GM23338 (cell line): ENCODE data around the gene ROR1. TPM values are rescaled to one million over a fixed set of nuclear protein-coding genes. Genes with fewer than 3 reads are reported as not detected.

Source experiments
- ATAC-seq: fragments of 200-7000 bp; cut with Tn5 transposase; 3 replicates; pipeline ENCODE4 v1.9.1; 2020
- DNase-seq: peaks from one replicate; pipeline ENCODE4 v3.0.0-alpha.2; 2015; ENCODE audit warnings: low spot score
- H2AFZ ChIP-seq: fragments of 200-600 bp; sonication (generic); 2 replicates; pipeline ENCODE4 v1.8.0; 2016; ENCODE audit warnings: antibody characterized with exemption, mild to moderate bottlenecking, moderate library complexity
- H3F3A ChIP-seq: fragments of 200-600 bp; sonication (generic); replicated peaks from 2 replicates; pipeline ENCODE4 v1.8.0; 2017; ENCODE audit warnings: antibody characterized with exemption, mixed run types, low read depth
- H3K27ac ChIP-seq: fragments of 200-600 bp; sonication (generic); 2 replicates; pipeline ENCODE4 v1.6.1; 2016; ENCODE audit warnings: low read depth
- H3K27me3 ChIP-seq: fragments of 200-600 bp; sonication (generic); 2 replicates; pipeline ENCODE4 v1.8.0; 2016; ENCODE audit warnings: mild to moderate bottlenecking, mixed run types, moderate library complexity; ENCODE audit not compliant: insufficient read depth
- H3K36me3 ChIP-seq: fragments of 200-600 bp; sonication (generic); 2 replicates; pipeline ENCODE4 v1.8.0; 2016; ENCODE audit warnings: mild to moderate bottlenecking; ENCODE audit not compliant: insufficient read depth
- H3K4me1 ChIP-seq: fragments of 200-600 bp; sonication (generic); 2 replicates; pipeline ENCODE4 v1.8.0; 2016; ENCODE audit warnings: mild to moderate bottlenecking, moderate library complexity; ENCODE audit not compliant: insufficient read depth
- H3K4me2 ChIP-seq: fragments of 200-600 bp; sonication (generic); 2 replicates; pipeline ENCODE4 v1.7.1; 2017; ENCODE audit warnings: mixed run types
- H3K4me3 ChIP-seq: fragments of 200-600 bp; sonication (generic); 2 replicates; pipeline ENCODE4 v1.6.1; 2016; ENCODE audit warnings: mixed run types
- H3K79me2 ChIP-seq: fragments of 200-600 bp; sonication (generic); replicated peaks from 2 replicates; pipeline ENCODE4 v1.8.0; 2017; ENCODE audit warnings: mild to moderate bottlenecking; ENCODE audit not compliant: insufficient read depth
- H3K9me2 ChIP-seq: fragments of 200-600 bp; sonication (generic); 2 replicates; pipeline ENCODE4 v1.8.0; 2017; ENCODE audit not compliant: insufficient read depth
- H4K20me1 ChIP-seq: fragments of 200-600 bp; sonication (generic); replicated peaks from 2 replicates; pipeline ENCODE4 v1.8.0; 2017; ENCODE audit warnings: mild to moderate bottlenecking; ENCODE audit not compliant: insufficient read depth
- H3K27ac Mint-ChIP-seq: 2 replicates; pipeline ENCODE4 v1.8.0; 2020; ENCODE audit warnings: inconsistent platforms, mild to moderate bottlenecking, moderate library complexity, mixed read lengths
- H3K27me3 Mint-ChIP-seq: 3 replicates; pipeline ENCODE4 v1.8.0; 2022; ENCODE audit warnings: low read depth, mild to moderate bottlenecking, moderate library complexity, mixed read lengths, inconsistent platforms; ENCODE audit not compliant: insufficient read depth, poor library complexity
- H3K36me3 Mint-ChIP-seq: 3 replicates; pipeline ENCODE4 v1.8.0; 2021; ENCODE audit warnings: low read depth, mild to moderate bottlenecking, inconsistent platforms, moderate library complexity, mixed read lengths
- H3K4me1 Mint-ChIP-seq: 3 replicates; pipeline ENCODE4 v1.8.0; 2020; ENCODE audit warnings: mild to moderate bottlenecking, inconsistent platforms, mixed read lengths
- H3K4me3 Mint-ChIP-seq: 3 replicates; pipeline ENCODE4 v1.8.0; 2021; ENCODE audit warnings: moderate library complexity, mild to moderate bottlenecking, inconsistent platforms, mixed read lengths
- H3K9me3 Mint-ChIP-seq: 3 replicates; pipeline ENCODE4 v1.8.0; 2020; ENCODE audit warnings: moderate library complexity, mild to moderate bottlenecking, inconsistent platforms, mixed read lengths
- CREB1 ChIP-seq: fragments of 250-450 bp; sonication (Bioruptor Pico); IDR thresholded peaks from 2 replicates; pipeline ENCODE4 v1.5.0; 2020; ENCODE audit warnings: low read depth, mild to moderate bottlenecking, moderate library complexity
- ETS1 ChIP-seq: IDR thresholded peaks from 2 replicates; pipeline ENCODE4 v1.6.1; 2016; ENCODE audit warnings: antibody characterized with exemption
- JUNB ChIP-seq: IDR thresholded peaks from one replicate; pipeline ENCODE4 v1.6.1; 2016; ENCODE audit warnings: antibody characterized with exemption; ENCODE audit not compliant: unreplicated experiment
- NANOG ChIP-seq: IDR thresholded peaks from 2 replicates; pipeline ENCODE4 v1.6.1; 2016; ENCODE audit warnings: antibody characterized with exemption, borderline replicate concordance
- POLR2AphosphoS5 ChIP-seq: IDR thresholded peaks from 2 replicates; pipeline ENCODE4 v1.6.1; 2016; ENCODE audit warnings: antibody characterized with exemption, low read depth
- STAT1 ChIP-seq: IDR thresholded peaks from one replicate; pipeline ENCODE4 v1.6.1; 2016; ENCODE audit warnings: antibody characterized with exemption; ENCODE audit not compliant: unreplicated experiment
- ZNF331 ChIP-seq: fragments of 250-450 bp; sonication (Bioruptor Pico); IDR thresholded peaks from 2 replicates; pipeline ENCODE4 v1.5.0; 2020; ENCODE audit warnings: low read depth, mild to moderate bottlenecking, moderate library complexity
- ZNF462 ChIP-seq: fragments of 250-450 bp; sonication (Bioruptor Pico); IDR thresholded peaks from 2 replicates; pipeline ENCODE4 v1.5.0; 2020; ENCODE audit warnings: mild to moderate bottlenecking, moderate library complexity
- polyA plus RNA-seq: library from polyadenylated mRNA; unstranded; fragments of >200 nt; fragmentation: Nextera tagmentation; extraction: Ambion mirVana; gene quantifications from 2 replicates; pipeline ENCODE4 v1.2.1, GENCODE V29; 2016
- total RNA-seq: library from RNA; depleted of rRNA; stranded (reverse); fragments of >200 nt; shearing (Covaris generic); gene quantifications from 2 replicates; pipeline ENCODE4 v1.2.3, GENCODE V29; 2014

Gene ROR1
- total and polyA plus RNA-seq, 2 experiments from 2014 or later, result 59.7 to 96.0 TPM

GRCh38 chr1:64133036-64133435 lies 359.2 kb downstream of the ROR1 start:
- Histone ChIP-seq H3K4me1 (0 out of 2 replicates have a peak, but pooled peaks cover 6% of the 10 kb centered on the region), H3K4me2 (no peak overlapping the region), H3F3A (no peaks in the 10 kb centered on the region), H3K79me2 (peaks cover 5% of the 10 kb centered on the region), H3K9me2 (no peaks in the 10 kb centered on the region; the same call in 1 of the 2 replicates), H3K27ac (no peak overlapping the region), H2AFZ (no peak overlapping the region), H3K4me3 (no peak overlapping the region), H3K27me3 (no peaks in the 10 kb centered on the region), H3K36me3 (0 out of 2 replicates have a peak, but pooled peaks cover 7% of the 10 kb centered on the region), H4K20me1 (peaks cover 4% of the 10 kb centered on the region; the same call in 1 of the 2 replicates)
- DNase-seq (no peak), ATAC-seq (no peak)
- TF ChIP-seq ZNF331, result no peak
- no peak for TF ChIP-seq CREB1 (CRISPR knock-in tag)
- no peak for TF ChIP-seq JUNB
- no peak for TF ChIP-seq POLR2AphosphoS5
- no peak for TF ChIP-seq NANOG
- TF ChIP-seq ETS1, result no peak
- no peak for TF ChIP-seq STAT1
- Mint-ChIP-seq H3K36me3 (peaks cover 9% of the 10 kb centered on the region), H3K27ac (no peak overlapping the region), H3K9me3 (no peaks in the 10 kb centered on the region), H3K4me3 (no peak overlapping the region), H3K27me3 (peaks cover 8% of the 10 kb centered on the region), H3K4me1 (peaks cover 29% of the 10 kb centered on the region)

- Histone ChIP-seq H4K20me1 (peaks cover 4% of the 10 kb centered on the region; the same call in 1 of the 2 replicates), H3K79me2 (peaks cover 5% of the 10 kb centered on the region), H3K4me1 (0 out of 2 replicates have a peak, but pooled peaks cover 5% of the 10 kb centered on the region), H3K4me2 (no peak overlapping the region), H3K27ac (0 out of 2 replicates have a peak overlapping the region, but pooled peaks have one; percentile 18), H3K4me3 (no peak overlapping the region), H3K9me2 (no peaks in the 10 kb centered on the region; the same call in 1 of the 2 replicates), H3K27me3 (no peaks in the 10 kb centered on the region), H2AFZ (no peak overlapping the region), H3F3A (no peaks in the 10 kb centered on the region), H3K36me3 (peaks cover 16% of the 10 kb centered on the region; the same call in 1 of the 2 replicates)
- H3K36me3 Mint-ChIP-seq, result peaks cover 31% of the 10 kb centered on the region
- ATAC-seq, result no peak
- H3K27me3 Mint-ChIP-seq, result peaks cover 8% of the 10 kb centered on the region
- H3K4me3 Mint-ChIP-seq, result no peak overlapping the region
- TF ChIP-seq ZNF462 (CRISPR knock-in tag) (no peak), POLR2AphosphoS5 (no peak)
- H3K27ac Mint-ChIP-seq, result no peak overlapping the region
- peaks cover 18% of the 10 kb centered on the region for H3K4me1 Mint-ChIP-seq
- H3K9me3 Mint-ChIP-seq, result no peaks in the 10 kb centered on the region
- DNase-seq, result no peak
Measured at GRCh38 chr1:64135462-64136223, 361.8 kb downstream of the ROR1 start.
